Prostate gland (tissue), 2 donors: ENCODE measurements around the gene CADPS2. TPM values are rescaled to one million over a fixed set of nuclear protein-coding genes. Genes with fewer than 3 reads are reported as not detected.

Experiments
- DNase-seq: peaks from one replicate; pipeline ENCODE4 v3.0.0-alpha.2; 2019; ENCODE audit warnings: low spot score
- H3K27ac ChIP-seq, 2 donors: fragments of 200-600 bp; sonication (generic); 2 replicates each; pipeline ENCODE4 v1.5.1; 2017 to 2019
- H3K27me3 ChIP-seq: fragments of 200-600 bp; sonication (generic); replicated peaks from 2 replicates; pipeline ENCODE4 v1.5.1; 2019; ENCODE audit not compliant: insufficient read depth
- H3K36me3 ChIP-seq, 2 donors: fragments of 200-600 bp; sonication (generic); 1 replicate in 1 of 2; 2 replicates in 1 of 2; pipeline versions ENCODE4 v1.5.1 to v1.8.1; 2017 to 2019
- H3K4me1 ChIP-seq: fragments of 200-600 bp; sonication (generic); replicated peaks from 2 replicates; pipeline ENCODE4 v1.5.1; 2019
- H3K4me3 ChIP-seq, 2 donors: fragments of 200-600 bp; sonication (generic); 2 replicates each; pipeline ENCODE4 v1.5.1; 2017 to 2019
- H3K9me3 ChIP-seq: fragments of 200-600 bp; sonication (generic); 2 replicates; pipeline ENCODE4 v1.5.1; 2017
- CTCF ChIP-seq, 4 experiments: fragments of 200-600 bp in 2 of 4; fragments of 450-650 bp in 2 of 4; sonication (generic) in 2 of 4; IDR thresholded peaks; 1 replicate in 3 of 4; 2 replicates in 1 of 4; pipeline ENCODE4 v1.5.1; 2016 to 2019; ENCODE audit warnings: antibody characterized with exemption in 4 of 4, mild to moderate bottlenecking in 2 of 4, moderate library complexity in 2 of 4
- POLR2A ChIP-seq: fragments of 450-650 bp; IDR thresholded peaks from one replicate; pipeline ENCODE4 v1.6.1; 2016; ENCODE audit warnings: antibody characterized with exemption, mild to moderate bottlenecking
- POLR2AphosphoS5 ChIP-seq: sonication (generic); formaldehyde crosslinking; IDR thresholded peaks from one replicate; pipeline ENCODE4 v1.6.1; 2017; ENCODE audit warnings: antibody characterized with exemption
- WGBS: methylation state at CpG from one replicate; pipeline ENCODE4 v1.1.5; 2018; 5-methylcytosine and 5-hydroxymethylcytosine counted together
- intact Hi-C: fragments of 100-400 bp; cut with DNase I; formaldehyde crosslinking; loops from one replicate; pipeline ENCODE4 v1.14.2; 2022
- total RNA-seq, 2 donors: library from RNA; depleted of rRNA; stranded (reverse); fragments of >200 nt; gene quantifications; one replicate each; pipeline ENCODE4 v1.1.0, GENCODE V29; 2016

Gene CADPS2
- total RNA-seq, 2 donors from 2014 or later: 22.2 to 50.4 TPM

GRCh38 chr7:122384528-122384927, 501.7 kb downstream of the CADPS2 start:
- H3K27ac ChIP-seq: no peak overlapping the region
- no peak for DNase-seq
- WGBS: 93% methylated on average over 1 of the region's 1 CpG
- H3K36me3 ChIP-seq: no peaks in the 10 kb centered on the region
- no peaks in the 10 kb centered on the region for H3K4me1 ChIP-seq
- H3K9me3 ChIP-seq: no peaks in the 10 kb centered on the region
- TF ChIP-seq CTCF (IDR thresholded peaks at IDR 0.05) (no peak), POLR2AphosphoS5 (no peak), POLR2A (no peak)
- no peak overlapping the region for H3K4me3 ChIP-seq
- intact Hi-C loops: no loop called here
- H3K27me3 ChIP-seq: no peaks in the 10 kb centered on the region

- 94% methylated on average over 3 of the region's 3 CpGs for WGBS
- TF ChIP-seq POLR2A: no peak
- TF ChIP-seq CTCF (IDR thresholded peaks at IDR 0.05): no peak
- TF ChIP-seq POLR2AphosphoS5: no peak
- Histone ChIP-seq H3K36me3 (no peaks in the 10 kb centered on the region), H3K4me3 (no peak overlapping the region), H3K27me3 (no peaks in the 10 kb centered on the region), H3K4me1 (no peaks in the 10 kb centered on the region), H3K27ac (no peak overlapping the region), H3K9me3 (no peaks in the 10 kb centered on the region)
- intact Hi-C loops: no loop called here
- DNase-seq: no peak
Measured at GRCh38 chr7:122383934-122384333, 502.3 kb downstream of the CADPS2 start.

DNA sequence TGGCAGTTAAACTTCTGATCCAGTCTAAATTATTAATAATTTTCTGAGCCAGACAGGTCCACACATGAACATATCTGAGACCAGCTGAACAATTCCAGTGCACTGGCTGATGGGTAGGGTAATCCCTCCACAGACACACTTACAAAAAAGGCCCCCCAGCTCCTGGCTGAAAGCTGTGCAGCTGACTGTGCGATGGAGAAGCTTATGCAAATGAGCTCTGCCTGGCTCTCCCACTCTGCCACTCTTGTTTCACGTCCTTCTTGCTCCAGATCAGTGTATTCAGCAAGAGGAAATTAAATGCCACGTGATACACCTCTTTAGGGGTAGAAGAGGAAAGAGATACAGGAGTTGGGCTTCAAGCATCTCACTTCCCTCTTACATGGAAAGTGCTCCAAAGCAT, 505.3 kb downstream of the CADPS2 start:
- H3K27ac ChIP-seq: no peak overlapping the region
- TF ChIP-seq CTCF (IDR thresholded peaks at IDR 0.05): no peak
- TF ChIP-seq POLR2A: no peak
- H3K27me3 ChIP-seq: no peaks in the 10 kb centered on the region
- H3K9me3 ChIP-seq: no peaks in the 10 kb centered on the region
- intact Hi-C loops: no loop called here
- no peaks in the 10 kb centered on the region for H3K4me1 ChIP-seq
- WGBS: 39% methylated on average over 3 of the region's 3 CpGs
- no peaks in the 10 kb centered on the region for H3K36me3 ChIP-seq
- DNase-seq: no peak
- no peak overlapping the region for H3K4me3 ChIP-seq

DNA sequence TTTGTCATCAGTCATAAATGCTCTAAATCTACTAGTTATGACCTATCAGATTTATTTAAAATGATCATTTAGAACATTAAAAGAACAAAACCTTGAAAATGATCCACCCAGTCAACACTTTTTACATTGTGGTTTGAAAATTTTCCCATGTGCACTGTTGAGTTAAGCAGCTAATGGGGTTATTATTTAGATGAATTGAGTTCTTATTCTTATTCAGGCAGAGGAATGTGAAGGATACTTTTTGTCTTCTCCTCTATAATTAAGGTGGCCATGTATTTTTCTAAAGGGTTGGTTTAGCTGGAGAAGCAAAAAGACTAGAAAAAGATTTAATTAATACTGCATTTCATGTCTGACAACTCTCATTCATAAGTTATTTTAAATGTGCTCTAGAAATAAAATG, 506.8 kb downstream of the CADPS2 start:
- H3K27ac ChIP-seq: no peak overlapping the region
- DNase-seq: no peak
- H3K4me1 ChIP-seq: no peaks in the 10 kb centered on the region
- no peak overlapping the region for H3K4me3 ChIP-seq
- intact Hi-C loops: no loop called here
- H3K27me3 ChIP-seq: no peaks in the 10 kb centered on the region
- no peaks in the 10 kb centered on the region for H3K36me3 ChIP-seq
- no peaks in the 10 kb centered on the region for H3K9me3 ChIP-seq
- TF ChIP-seq CTCF (IDR thresholded peaks at IDR 0.05): no peak
- no peak for TF ChIP-seq POLR2A
- TF ChIP-seq POLR2AphosphoS5: no peak

DNA sequence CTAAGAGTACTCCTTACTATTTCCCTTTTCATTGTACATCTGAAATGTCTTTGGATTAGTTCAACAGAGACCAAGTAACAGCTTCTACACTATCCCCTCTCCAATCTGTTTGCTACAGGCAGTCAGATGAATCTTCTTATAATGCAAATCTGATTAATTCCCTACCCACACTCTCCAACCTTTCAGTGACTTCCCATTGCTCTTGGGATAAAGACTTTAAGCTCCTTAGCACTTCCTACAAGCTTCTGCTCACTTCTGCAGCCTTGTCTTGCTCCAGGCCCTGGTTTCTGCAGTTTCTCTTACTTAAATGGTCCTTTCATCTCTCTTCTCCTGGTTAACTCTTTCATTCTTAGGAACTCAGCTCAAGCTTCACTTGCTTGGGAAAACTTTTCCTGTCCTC, 516.5 kb downstream of the CADPS2 start:
- Histone ChIP-seq H3K36me3 (no peaks in the 10 kb centered on the region), H3K4me3 (no peak overlapping the region), H3K4me1 (no peaks in the 10 kb centered on the region), H3K9me3 (no peaks in the 10 kb centered on the region), H3K27ac (no peak overlapping the region), H3K27me3 (no peaks in the 10 kb centered on the region)
- DNase-seq: no peak
- intact Hi-C loops: no loop called here
- TF ChIP-seq POLR2A (no peak), POLR2AphosphoS5 (no peak), CTCF (IDR thresholded peaks at IDR 0.05) (no peak)
